ENCODE measurements around the gene FIZ1.

Gene FIZ1

DNA sequence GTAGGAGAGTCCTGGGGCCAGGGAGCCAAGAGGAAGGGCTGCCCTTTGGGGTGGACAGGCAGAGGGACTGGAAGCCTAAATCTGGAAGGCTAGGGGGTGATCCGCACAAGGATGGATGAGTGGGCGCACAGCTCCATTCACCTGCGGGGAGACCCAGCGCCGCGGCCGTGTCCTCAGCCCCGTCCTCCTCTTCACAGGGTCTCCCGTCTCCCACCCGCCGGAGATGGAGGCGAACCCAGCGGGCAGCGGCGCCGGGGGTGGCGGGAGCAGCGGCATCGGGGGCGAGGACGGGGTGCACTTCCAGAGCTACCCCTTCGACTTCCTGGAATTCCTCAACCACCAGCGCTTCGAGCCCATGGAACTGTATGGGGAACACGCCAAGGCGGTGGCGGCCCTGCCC lies 14.1 kb upstream of the FIZ1 start:
- no peak for DNase-seq

DNA sequence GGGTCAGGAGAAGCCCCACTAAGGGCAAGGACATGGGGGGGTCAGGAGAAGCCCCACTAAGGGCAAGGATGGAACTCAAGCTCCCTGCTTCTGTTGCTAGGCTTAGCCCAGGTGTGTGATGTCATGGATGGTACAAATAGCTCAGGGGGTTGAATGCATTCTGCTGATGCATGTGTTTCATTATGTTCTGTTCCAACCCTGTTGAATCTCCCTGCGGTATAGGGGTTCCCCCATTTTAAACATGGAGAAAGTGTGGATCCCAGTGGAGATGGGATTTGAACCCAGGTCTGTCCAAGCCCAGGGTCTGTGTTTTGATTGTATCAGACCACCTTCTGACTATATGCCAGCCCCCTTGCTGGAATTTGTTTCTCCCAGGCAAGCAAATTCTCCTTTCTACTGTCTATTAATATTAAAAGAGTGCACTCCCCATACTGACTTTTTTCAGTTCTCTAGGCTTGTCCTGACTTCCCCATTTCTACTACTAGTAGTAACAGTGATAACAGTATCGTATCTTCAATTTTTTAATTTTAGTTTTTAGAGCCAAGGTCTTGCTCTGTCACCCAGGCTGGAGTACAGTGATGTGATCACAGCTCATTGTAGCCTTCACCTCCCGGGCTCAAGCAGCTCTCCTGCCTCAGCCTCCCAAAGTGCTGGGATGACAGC lies 12.8 kb upstream of the FIZ1 start:
- peak; percentile 10 for DNase-seq

DNA sequence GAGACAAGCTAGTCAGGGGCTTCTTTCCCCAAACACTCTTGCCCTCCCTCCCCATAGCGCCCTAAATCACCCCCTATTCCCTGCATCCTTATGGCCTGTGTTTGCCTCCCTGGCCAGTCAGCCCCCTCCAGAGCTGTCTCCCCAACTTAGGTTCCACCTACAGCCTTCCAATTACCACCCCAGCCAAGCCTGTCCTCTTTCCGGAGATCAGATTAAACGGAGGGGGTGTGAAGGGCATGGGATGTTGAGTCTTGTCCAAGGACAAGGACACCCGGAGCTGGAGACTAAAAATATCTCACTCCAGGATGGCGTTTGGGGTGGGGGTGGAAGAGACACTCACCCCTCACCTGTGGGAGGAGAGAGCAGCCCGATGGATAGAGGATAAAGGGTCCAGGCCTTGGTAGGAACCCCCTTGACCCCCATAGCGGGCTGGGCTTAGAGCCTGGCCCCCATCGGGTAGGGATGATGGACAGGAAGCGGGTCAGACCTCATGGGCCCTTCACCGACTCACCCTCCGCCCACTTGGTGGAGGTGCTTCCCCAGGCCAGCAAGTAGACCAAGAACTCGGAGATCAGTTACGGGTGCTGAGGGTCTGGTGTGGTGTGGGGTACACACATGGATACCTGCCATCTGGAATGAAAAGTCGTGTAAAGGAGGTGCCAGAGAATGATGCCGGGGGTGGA lies 12.1 kb upstream of the FIZ1 start:
- no peak for DNase-seq

DNA sequence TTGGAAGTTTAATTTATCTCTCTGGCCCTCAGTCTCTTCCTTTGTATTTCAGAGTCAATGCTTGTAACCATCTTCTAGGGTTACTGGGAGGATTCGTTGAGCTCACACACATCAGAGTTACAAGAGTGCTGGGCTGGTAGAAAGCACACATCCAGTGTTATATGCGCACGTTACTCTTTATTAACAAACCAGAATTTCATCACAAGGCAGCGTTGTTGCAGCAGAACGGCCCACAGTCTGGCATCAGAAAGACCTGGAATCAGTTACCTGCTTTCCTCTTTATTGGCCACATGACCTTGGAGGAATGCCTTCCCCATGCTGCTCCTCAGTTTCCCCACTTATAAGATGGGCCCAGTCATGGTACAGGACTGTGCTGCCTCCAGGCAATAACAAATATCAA lies 10.0 kb upstream of the FIZ1 start:
- DNase-seq = no peak

DNA sequence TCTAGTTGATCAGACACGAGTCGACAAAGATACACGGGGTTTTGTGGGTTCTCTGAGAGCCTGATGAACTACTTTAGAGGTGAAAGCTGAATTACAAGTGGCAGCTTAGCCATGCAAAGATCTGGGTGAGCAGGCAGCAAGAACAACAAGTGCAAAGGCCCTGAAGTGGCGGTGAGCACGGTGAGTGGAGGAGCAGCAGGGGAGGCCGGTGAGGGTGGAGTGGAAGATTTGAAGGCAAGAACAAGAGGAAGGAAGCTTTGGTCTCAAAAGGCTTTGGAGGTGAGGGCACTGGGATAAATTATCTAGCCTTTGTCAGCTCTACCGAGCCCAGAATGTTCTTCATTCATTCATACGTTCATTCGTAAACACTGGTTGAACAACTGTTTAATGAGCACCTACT lies 7.5 kb upstream of the FIZ1 start:
- DNase-seq = no peak

DNA sequence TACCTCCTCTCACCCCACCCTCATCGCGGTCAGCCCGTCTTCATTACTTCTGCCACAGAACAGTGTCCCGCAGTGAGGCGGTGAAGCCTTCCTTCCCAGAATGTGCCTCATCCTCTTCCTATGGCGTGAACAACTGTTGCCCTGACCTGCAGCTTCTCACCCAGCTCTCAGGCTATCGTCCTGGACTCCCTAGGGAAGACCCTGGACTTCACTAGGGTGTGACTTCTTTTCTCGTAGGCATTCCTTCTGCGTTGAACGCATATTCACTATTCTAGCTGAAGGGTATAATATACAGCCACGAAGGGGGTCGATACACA lies 7.1 kb upstream of the FIZ1 start:
- no peak for DNase-seq

DNA sequence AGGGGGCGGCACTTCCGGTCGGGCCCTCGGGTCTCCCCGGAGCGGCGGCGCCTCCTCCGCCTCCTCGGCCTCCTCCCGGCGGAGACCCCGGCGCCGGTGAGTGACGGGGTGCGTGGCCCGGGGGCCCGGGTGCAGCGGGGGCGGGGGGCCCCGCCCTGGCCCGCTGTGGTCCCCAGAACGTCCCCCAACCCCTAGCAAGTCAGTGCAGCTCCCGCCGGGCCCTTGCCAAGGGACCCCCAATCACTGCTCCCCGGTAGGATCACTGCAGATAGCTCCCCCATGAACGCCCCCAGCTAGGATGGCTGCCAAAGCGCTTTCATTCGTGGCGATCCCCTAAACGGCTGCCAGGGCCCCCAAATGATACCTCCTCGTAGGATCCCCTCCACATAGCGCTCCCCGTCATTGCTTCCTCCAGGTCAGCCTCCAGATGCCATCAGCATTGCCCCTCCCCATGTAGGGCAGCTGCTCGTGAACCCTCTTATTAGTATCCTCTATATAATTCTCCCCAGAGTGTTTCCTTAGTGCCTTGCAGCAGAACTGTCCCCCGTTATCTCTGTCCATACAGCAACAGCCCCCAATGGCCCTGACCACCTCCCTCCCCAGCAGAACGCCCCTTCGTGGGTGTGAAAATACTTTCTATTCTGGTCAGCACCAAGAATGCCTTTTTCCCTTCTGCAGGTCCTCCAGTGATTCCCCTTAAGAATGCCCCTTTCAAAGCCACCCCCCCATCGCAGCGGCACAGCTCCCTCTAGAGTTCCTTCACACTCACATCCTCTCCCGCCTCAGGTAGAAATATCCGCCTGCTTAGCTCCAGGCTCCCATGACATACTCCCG lies 6.5 kb upstream of the FIZ1 start, which contains the start of gene ZNF865:
TSS of gene ZNF865 (plus strand) at position 11 of the 834 bp plus-strand sequence. CDS start 7,972 bp downstream, outside the sequence.
- DNase-seq = peak; percentile 82

DNA sequence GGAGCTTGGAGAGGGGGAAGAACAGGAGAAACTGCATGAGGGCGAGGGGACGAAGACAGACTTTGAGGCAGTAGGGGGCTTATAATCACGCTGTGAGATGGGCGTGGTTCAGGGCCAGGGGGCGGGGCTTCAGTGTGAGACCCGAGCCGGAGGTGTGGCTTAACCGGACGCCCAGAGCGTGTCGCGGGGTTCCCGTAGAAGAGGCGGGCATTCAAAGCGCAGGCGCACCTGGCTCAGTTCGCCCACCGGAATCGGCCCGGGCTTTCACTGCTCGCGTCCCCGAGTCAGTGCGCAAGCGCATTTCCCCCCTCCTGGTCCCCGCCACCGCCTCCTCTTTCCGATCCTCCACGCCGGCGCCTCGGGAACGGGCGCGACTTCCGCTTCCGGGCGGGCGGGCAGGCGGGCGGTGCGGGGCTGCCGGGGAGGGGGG lies 5.9 kb upstream of the FIZ1 start:
- DNase-seq = peak; percentile 98

DNA sequence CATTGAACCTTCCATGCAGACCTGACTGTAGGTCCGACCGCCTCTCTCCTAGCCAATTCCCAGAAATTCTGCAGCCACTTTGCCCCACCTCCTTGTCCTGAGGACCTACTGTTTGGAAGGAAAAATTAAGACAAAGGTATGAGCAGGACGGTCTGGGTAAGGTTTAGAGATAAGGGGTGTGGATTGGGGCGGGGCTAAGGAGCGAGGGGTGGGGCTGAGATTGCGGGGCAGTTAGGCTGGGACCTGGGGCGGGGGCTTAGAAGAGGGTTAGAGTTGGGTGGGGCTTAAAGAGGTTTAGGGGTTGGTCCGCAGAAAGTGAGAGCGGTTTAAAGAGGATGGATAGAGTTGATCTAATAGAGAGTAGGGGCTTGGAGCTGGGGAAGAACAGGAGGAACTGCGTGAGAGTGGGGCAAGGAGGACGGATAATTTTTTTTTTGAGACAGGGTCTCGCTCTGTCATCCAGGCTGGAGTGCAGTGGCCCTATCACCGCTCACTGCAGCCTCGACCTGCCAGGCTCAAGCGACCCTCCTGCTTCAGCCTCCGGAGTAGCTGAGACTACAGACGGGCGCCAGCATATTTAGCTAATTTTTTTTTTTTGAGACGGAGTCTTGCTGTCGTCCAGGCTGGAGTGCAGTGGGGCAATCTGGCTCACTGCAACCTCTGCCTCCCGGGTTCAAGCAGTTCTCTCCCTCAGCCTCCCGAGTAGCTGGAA lies 4.4 kb upstream of the FIZ1 start:
- DNase-seq = no peak

DNA sequence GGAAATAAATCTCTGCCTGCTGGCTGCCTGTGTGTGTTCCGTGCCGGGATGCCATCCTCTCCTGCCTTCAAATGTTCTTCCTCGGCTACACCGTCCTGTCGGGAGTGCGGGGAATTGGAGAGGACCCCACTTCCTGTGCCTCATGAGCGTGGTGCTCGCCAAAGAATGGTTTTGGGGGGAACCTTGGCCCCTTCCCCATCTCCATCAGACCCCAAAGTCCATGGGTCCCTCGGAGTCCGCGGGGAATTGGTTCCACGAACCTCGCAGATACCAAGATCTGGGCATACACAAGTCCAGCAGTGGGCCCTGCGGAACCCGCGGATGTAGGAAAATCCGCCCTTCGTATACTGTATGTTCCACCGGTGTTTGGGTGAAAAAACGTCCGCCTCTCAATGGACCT lies 3.8 kb upstream of the FIZ1 start:
- DNase-seq = no peak

DNA sequence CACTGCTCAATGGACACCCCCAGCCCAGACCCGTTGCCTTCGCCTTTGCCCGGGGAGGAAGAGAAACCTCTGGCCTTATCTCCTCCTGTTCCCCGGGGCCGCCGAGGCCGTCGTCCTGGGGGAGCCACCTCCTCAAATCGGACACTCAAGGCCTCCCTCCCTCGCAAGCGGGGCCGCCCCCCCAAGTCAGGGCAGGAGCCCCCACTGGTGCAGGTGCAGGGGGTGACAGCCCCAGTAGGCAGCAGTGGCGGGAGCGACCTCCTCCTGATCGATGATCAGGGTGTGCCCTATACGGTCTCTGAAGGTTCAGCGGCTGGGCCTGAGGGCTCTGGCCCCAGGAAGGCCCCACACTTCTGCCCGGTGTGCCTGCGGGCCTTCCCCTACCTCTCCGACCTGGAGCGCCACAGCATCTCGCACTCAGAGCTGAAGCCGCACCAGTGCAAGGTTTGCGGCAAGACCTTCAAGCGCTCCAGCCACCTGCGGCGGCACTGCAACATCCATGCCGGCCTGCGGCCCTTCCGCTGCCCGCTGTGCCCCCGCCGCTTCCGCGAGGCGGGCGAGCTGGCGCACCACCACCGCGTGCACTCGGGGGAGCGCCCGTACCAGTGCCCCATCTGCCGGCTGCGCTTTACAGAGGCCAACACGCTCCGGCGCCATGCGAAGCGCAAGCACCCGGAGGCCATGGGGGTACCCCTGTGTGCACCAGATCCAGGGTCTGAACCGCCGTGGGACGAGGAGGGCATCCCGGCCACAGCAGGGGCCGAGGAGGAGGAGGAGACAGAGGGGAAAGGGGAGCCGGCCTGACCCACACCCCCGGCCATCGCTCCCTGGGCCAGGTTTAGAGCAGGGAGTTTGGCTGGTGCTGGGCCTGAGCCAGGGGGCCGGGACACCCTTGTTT lies 3.0 kb upstream of the FIZ1 start:
- no peak for DNase-seq

DNA sequence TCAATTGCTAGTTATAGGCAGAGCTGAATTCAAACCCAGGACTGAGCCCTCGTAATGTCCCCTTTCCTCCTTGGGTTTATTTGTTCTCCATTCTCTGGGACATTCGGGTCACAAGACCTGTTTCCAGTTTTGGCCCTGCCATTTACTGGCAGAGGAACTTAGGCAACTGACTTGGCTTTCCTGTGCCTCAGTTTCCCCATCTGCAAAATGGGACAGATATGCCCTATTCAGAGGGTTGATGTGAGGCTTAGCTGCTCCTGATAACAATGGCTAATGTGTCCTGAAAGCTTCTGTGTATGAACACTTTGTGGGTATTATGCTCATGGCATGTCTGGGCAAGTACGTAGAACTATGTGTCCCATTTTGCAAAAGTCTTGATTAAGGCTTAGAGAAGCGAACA lies 1.8 kb upstream of the FIZ1 start:
- no peak for DNase-seq

DNA sequence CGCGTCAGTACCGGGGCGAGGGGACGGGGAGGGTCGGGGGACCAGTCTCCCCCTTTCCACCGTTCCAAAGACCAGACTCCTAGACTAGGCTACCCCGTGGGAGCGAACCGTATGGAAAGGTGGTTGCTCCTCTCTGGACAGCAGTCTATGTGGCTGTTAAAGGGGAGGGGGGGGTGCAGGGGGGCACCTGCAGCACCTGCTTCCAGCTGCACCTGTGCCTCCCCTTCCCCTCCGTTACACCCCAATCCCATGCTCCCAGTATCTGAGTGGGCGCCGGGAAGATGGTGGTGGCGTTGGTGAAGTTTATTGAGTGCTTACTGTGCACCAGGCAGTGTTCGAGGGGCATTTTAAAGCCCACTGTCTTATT lies 1.3 kb upstream of the FIZ1 start:
- DNase-seq = no peak

DNA sequence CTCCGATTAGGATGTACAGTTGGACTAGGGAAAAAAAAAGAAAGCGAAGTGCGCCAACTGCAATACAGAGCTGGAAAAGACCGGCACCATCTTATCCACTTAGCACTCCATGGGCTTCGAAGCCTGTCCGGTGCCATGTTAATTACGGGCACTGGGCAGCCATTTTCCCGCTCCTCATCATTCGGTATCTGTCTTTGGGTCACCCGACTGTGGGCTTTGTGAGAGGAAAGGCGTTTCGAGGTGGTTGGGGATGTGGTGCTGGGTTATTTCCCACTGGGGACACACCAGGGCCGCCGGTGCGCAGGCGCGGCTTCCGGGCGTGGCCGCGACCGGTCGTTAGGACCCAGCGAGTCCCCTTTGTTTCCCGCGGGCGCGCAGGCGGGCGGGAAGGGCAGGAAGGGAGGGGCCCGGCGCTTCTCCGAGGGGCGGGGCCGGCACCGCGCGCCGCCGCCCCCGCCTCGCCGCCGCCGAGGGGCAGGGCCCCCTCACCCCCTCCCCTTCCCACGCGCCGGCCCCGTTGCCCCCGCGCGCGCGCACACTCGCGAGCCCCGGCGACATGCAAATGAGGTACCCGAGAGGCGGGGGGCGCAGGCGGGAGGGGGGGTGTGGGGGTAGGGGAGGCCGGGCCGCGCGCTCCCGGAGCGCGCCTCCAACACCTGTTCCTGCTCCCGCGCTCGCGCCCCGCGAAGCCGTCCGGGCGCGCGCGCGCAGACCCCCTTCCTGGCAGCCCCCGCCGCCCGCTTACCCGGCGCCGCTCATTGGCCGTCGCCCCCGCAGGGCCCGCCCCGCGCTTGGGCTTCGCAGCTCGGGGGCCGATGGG lies 735 bp upstream of the FIZ1 start, which contains the start of gene ZNF524:
TSS of gene ZNF524 (plus strand) at position 447 of the 820 bp plus-strand sequence. CDS start 1,825 bp downstream, outside the sequence.
- DNase-seq = peak; percentile 90

DNA sequence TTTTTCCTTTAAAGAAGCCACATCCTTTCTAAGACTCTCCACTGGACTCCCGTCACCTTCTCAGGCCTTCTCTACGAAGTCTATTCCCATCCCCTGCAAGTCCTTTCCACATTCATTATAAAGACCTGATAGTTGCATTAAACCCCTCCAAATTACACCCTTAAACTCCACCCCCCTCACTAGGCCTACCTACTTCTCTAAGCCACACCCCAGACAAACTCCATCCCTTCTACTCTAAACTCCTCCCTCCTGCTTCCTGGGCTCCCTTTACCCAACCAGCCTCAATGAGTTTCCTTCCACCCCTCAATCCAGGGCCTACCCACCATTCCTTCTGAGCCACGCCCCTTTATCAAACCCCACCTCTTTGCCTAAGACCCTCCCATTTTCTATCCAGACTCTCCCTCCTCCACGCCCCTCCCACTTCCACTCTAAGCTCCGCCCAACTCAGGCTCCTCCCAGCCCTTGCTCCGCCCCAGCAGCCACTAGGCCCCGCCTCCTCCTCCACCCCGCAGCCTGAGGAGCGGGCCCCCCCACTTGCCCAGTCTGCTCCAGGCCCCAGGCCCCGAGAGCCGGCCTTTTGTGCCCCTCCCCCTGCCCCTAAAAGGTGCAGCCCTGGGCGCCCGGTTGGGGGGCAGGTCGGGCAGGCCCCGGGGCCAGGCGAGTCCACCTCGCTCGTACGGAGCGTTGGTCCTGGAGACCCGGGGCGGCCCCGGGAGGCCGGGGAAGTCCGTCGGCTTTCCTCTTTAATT lies 424 bp downstream of the FIZ1 start:
- peak; percentile 91 for DNase-seq

DNA sequence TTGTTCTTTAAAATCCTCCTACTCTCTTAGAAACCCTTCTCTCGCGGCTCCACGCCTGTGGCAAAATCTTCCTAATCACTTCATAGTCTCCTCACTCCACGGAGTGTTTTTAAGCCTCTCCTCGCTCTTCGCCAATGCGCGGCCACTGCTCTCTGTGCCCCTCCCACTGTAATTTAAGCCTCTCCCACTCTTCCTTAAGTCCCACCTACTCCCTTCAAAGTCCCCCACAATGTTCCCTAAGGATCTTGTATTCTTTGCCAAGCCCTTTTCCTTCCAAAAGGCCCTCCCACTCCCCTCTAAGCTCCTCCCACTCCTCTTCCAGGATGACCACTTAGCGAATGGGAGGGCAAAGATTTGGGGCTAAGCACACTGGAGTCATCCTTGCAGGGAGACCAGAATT lies 1.3 kb downstream of the FIZ1 start:
- no peak for DNase-seq

DNA sequence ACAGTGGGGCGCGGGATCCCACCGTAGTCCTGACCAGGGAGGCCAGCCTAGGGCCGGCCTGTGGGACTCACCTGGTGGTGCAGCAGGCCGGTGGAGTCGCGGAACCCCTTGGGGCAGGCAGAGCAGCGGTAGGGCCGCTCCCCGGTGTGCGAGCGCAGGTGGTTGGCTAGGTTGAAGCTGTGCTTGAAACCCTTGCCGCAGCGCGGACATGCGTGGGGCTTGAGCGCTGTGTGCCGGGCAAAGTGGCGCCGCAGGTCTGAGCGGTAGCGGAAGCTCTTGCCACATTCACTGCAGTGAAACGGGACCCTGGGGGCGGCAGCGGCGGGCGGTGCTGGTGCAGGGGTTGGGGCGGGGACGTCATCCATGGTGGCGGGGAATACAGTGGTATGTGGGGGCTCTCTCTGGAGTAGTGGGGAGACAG lies 1.8 kb downstream of the FIZ1 start:
- DNase-seq = no peak

DNA sequence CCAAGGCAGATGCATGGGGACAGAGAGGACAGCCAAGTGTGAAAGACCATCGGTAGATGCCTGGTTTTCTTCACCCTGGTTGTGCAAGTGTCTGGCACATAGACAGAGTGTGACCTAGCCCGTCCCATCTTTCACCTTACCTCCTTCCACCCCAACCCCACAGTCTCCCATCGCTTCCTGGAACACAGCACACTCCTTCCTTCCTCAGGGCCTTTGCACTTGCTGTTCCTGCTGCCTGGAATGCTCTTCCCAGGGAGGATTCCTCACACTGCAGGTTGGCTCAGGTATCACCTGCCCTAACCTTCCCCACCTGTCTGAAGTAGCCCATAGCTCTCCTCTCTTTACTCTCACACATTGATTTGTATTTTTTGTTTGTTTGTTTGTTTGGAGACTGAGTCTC lies 3.0 kb downstream of the FIZ1 start:
- DNase-seq = no peak

DNA sequence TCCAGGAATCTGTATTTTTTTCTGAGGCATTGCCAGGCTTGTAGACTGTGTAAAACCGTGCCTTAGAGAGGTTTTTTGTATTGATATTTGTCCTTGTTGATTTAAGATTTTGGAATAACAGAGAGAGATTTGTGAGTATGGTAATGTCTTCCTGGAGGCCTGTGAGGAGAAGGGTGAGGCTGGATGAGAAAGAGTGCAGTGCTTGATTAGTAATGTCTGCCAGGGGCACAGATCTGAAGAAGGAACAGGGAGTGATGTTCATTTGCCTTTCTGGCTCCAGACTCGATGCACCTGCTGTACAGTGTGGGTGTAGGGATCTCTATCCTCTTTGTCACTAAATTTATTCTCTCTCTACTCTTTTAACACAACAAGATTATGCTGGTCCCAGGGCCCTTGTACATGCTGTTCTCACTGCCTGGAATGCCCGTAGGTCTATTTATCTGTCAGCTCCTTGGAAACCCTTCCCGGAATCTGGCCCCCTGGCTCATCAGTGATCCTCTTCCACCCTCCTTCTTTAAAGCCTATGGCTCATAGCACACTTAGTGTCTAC lies 4.2 kb downstream of the FIZ1 start:
- DNase-seq = no peak

DNA sequence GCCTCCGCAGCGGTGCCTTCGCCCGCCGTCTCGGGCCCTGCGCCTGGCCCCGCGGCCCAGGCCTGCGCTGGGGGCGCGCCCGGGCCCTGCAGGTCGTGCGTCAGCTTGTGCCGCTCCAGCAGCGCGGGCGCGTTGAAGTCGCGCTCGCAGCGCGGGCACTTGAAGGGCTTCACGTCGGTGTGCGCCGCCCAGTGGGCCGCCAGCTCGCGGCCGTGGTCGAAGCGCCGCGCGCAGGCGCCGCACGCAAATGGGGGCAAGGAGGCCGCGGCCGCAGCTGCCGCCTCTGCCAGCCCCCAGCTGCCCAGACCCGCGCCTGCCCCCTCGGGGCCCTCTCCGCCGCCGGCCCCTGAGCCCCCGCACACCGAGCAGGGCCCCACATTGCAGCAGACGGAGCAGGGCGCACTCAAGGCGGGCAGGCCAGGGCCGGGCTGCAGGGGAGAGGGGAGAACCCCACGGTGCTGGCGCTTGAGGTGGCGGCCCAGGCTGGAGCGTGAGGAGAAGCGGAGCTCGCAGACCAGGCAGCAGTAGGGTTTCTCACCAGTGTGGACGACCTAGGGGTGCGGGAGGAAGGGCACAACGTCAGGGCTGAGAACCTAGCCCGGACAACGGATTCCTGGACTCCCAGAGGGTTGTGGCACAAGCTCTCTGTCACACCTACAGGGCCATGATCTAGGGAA lies 6.1 kb downstream of the FIZ1 start:
- DNase-seq = no peak

All from RPMI8226 (cell line).